Endothelial cell of umbilical vein (primary cell): Measurements from ENCODE around the gene NFIC. TPM values are rescaled to one million over a fixed set of nuclear protein-coding genes. Genes with fewer than 3 reads are reported as not detected.

Source experiments
- BruUV-seq: library from RNA; stranded (reverse); fragments of 400-500 nt; replicated peaks from 2 replicates; lab custom pipeline; 2021; lab: Mats Ljungman, UMichigan
- CTCF ChIA-PET: fragments of 300-600, 350-600 bp; sonication (Branson Sonifier 250); formaldehyde crosslinking; loops from one replicate; lab custom pipeline; 2021; ENCODE audit warnings: antibody characterized with exemption, inconsistent platforms; lab: Charles Lee
- POLR2A ChIA-PET: fragments of 300-600, 350-600 bp; sonication (Branson Sonifier 250); formaldehyde crosslinking; loops from one replicate; lab custom pipeline; 2021; ENCODE audit warnings: antibody characterized with exemption, inconsistent platforms; lab: Charles Lee
- DNase-seq: peaks from one replicate; pipeline ENCODE4 v3.0.0-alpha.2; 2011; ENCODE audit warnings: low read depth, low spot score
- FAIRE-seq: peaks from 2 replicates; lab custom pipeline; 2011; peaks lifted over from hg19 to GRCh38; lab: Jason Lieb, UNC
- H2AFZ ChIP-seq: 2 replicates; pipeline ENCODE4 v1.6.0; 2012; ENCODE audit warnings: low read depth, low read length, control low read depth, inconsistent platforms
- H3K27ac ChIP-seq: 2 replicates; pipeline ENCODE4 v1.5.1; 2011; ENCODE audit warnings: low read depth, mild to moderate bottlenecking, control low read depth, low read length, moderate library complexity; ENCODE audit not compliant: insufficient read depth
- H3K27me3 ChIP-seq, 2 experiments: 2 replicates each; pipeline versions ENCODE4 v1.6.0 to v1.6.1; 2011; ENCODE audit warnings: low read length in 2 of 2, mixed read lengths in 1 of 2; ENCODE audit not compliant: control insufficient read depth in 2 of 2, insufficient read depth in 2 of 2
- H3K36me3 ChIP-seq, 2 experiments: 2 replicates in 1 of 2; 3 replicates in 1 of 2; pipeline ENCODE4 v1.5.1; 2011; ENCODE audit warnings: low read length in 2 of 2, mild to moderate bottlenecking in 1 of 2, moderate library complexity in 1 of 2; ENCODE audit not compliant: control insufficient read depth in 2 of 2, insufficient read depth in 2 of 2; ENCODE audit errors: extremely low read depth in 1 of 2
- H3K4me1 ChIP-seq: 3 replicates; pipeline ENCODE4 v1.5.1; 2011; ENCODE audit warnings: mild to moderate bottlenecking, low read length; ENCODE audit not compliant: control insufficient read depth, insufficient read depth; ENCODE audit errors: extremely low read depth
- H3K4me2 ChIP-seq: 2 replicates; pipeline ENCODE4 v1.6.1; 2011; ENCODE audit warnings: low read length, control low read depth, mixed read lengths; ENCODE audit not compliant: insufficient read depth
- H3K4me3 ChIP-seq, 3 experiments: fragments of 200-600 bp in 1 of 3; sonication (generic), shearing (Covaris generic) in 1 of 3; replicated peaks in 1 of 3; 2 replicates each; pipeline ENCODE4 v1.5.1; 2011 to 2016; ENCODE audit warnings: control low read depth in 3 of 3, low read length in 3 of 3, mild to moderate bottlenecking in 2 of 3, inconsistent platforms in 1 of 3, low read depth in 1 of 3, moderate library complexity in 1 of 3; ENCODE audit not compliant: insufficient read depth in 1 of 3
- H3K79me2 ChIP-seq: 2 replicates; pipeline ENCODE4 v1.6.0; 2012; ENCODE audit warnings: low read length, inconsistent platforms; ENCODE audit not compliant: control insufficient read depth, insufficient read depth
- H3K9ac ChIP-seq: replicated peaks from 2 replicates; pipeline ENCODE3; 2011; ENCODE audit warnings: low read length, control low read depth; ENCODE audit not compliant: insufficient read depth; ENCODE audit errors: extremely low read depth
- H3K9me1 ChIP-seq: replicated peaks from 3 replicates; pipeline ENCODE4 v1.6.0; 2011; ENCODE audit warnings: mild to moderate bottlenecking, low read length; ENCODE audit not compliant: control insufficient read depth, insufficient read depth; ENCODE audit errors: extremely low read depth
- H3K9me3 ChIP-seq: replicated peaks from 2 replicates; pipeline ENCODE4 v1.5.1; 2012; ENCODE audit warnings: low read length, inconsistent platforms; ENCODE audit not compliant: control insufficient read depth, insufficient read depth
- H4K20me1 ChIP-seq: replicated peaks from 2 replicates; pipeline ENCODE3; 2011; ENCODE audit warnings: mild to moderate bottlenecking, low read length; ENCODE audit not compliant: control insufficient read depth, insufficient read depth; ENCODE audit errors: extremely low read depth
- FOS ChIP-seq: IDR thresholded peaks from 2 replicates; pipeline ENCODE4 v1.6.1; 2011; ENCODE audit warnings: mild to moderate bottlenecking, low read length, moderate library complexity, borderline replicate concordance; ENCODE audit not compliant: insufficient read depth
- GATA2 ChIP-seq: IDR thresholded peaks from 2 replicates; pipeline ENCODE4 v1.7.0; 2011; ENCODE audit warnings: low read depth, mild to moderate bottlenecking, moderate library complexity, mixed read lengths, low read length; ENCODE audit not compliant: insufficient read length, insufficient read depth
- POLR2AphosphoS5 ChIP-seq: IDR thresholded peaks from 2 replicates; pipeline ENCODE4 v1.6.1; 2012; ENCODE audit warnings: low read depth, mild to moderate bottlenecking, control low read depth, low read length, moderate library complexity; ENCODE audit not compliant: insufficient read depth
- dilution Hi-C: fragments of 300-500 bp; cut with MboI; formaldehyde crosslinking; loops from one replicate; pipeline ENCODE4 v1.15.0; 2019; ENCODE audit warnings: low sequenced_read_pairs; ENCODE audit not compliant: extremely low pct_ligation_motif_present
- intact Hi-C: fragments of 100-400 bp; cut with micrococcal nuclease; formaldehyde crosslinking; loops from one replicate; pipeline ENCODE4 v1.10.0; 2022
- polyA plus RNA-seq, 4 experiments: library from polyadenylated mRNA; depleted of rRNA in 3 of 4; stranded (reverse) in 3 of 4; unstranded in 1 of 4; fragments of >200 nt; gene quantifications; 2 replicates each; pipeline versions ENCODE4 v1.2.1 to v1.2.3, GENCODE V29; 2011 to 2012; ENCODE audit warnings: missing spikeins in 1 of 4
- total RNA-seq: library from RNA; stranded (reverse); gene quantifications from 2 replicates; pipeline ENCODE4 v1.2.3, GENCODE V29; 2021
- TF ChIP-seq, protein P1 (sequence below): IDR thresholded peaks from 2 replicates; pipeline ENCODE4 v1.6.1; 2011; ENCODE audit not compliant: insufficient read depth, insufficient read length

NFIC gene
- total and polyA plus RNA-seq, 2 donors (not counting 3 experiments of a cell fraction or from before 2014, with no cell fraction given) = 11.4 to 133 TPM

DNA sequence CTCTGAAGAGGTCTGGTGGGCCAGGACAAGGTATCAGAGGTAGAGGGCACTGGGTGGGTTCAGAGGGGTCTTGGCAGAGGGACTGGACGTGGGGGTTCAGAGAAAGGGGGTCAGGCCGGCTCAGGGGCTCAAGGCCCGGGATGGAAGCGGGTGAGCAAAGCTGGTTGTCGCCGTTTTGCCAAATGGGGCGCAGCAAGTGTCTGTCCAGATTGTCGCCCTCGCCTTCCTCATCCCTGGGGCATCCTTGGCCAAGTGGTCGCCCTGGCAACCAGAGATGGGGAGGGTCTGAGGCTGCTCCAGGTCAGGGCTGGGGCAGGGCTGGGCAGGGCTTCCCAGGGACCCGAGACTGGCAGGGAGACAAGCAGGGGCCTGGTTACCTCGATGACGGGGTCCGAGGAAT lies 127.3 kb downstream of the NFIC start:
- CTCF ChIA-PET = interaction anchor here (3.3 kb wide), 1 partner anchor 9 kb away, joined by 20 read pairs; the partner anchor contains the start of gene SMIM44

DNA sequence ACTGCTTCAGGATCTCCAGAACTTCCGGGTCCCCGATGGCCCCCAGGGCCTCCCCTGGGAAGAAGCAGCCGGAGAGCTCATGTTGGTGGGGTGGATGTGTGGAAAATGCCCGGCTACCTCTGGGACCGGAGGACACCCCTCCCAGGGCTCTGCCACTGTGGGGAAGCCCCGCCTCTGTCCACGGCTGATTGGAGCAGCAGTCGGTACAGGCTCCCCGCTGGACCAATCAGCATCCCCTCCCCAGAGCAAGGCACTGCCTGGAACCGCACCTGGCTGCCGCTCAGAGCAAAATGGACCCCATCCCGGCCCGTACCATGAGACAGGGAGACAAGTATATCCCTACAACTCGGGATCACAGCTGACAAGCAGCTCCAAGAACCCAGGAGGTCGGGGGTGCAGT lies 127.7 kb downstream of the NFIC start:
- Histone ChIP-seq H3K4me3 (no peak overlapping the region), H3K27me3 (no peaks in the 10 kb centered on the region), H3K79me2 (peaks cover 17% of the 10 kb centered on the region), H3K36me3 (peaks cover 0 to 18% of the 10 kb centered on the region in 2 experiments), H4K20me1 (no peaks in the 10 kb centered on the region), H3K27ac (no peak overlapping the region), H2AFZ (no peak overlapping the region), H3K9me1 (no peaks in the 10 kb centered on the region), H3K9me3 (no peaks in the 10 kb centered on the region), H3K4me1 (no peaks in the 10 kb centered on the region), H3K9ac (no peak overlapping the region), H3K4me2 (no peak overlapping the region)
- intact Hi-C loops (no loop called here), dilution Hi-C loops (no loop called here)
- FAIRE-seq (no peak), DNase-seq (no peak)
- CTCF ChIA-PET = interaction anchor here (3.3 kb wide), 1 partner anchor 10 kb away, joined by 20 read pairs; the partner anchor contains the start of gene SMIM44
- BruUV-seq = no TSS peak
- TF ChIP-seq FOS = no peak
- TF ChIP-seq, protein P1, sequence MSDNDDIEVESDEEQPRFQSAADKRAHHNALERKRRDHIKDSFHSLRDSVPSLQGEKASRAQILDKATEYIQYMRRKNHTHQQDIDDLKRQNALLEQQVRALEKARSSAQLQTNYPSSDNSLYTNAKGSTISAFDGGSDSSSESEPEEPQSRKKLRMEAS = no peak
- no peak for TF ChIP-seq GATA2
- TF ChIP-seq POLR2AphosphoS5 = no peak
- POLR2A ChIA-PET = no interaction called here

More for the DNA sequence above, 127.3 kb downstream of the NFIC start:
- no peak overlapping the region for H2AFZ ChIP-seq
- dilution Hi-C loops (no loop called here), intact Hi-C loops (no loop called here)
- no peak overlapping the region for H3K27ac ChIP-seq
- no peak for TF ChIP-seq FOS
- TF ChIP-seq, protein P1 = no peak
- H3K4me3 ChIP-seq = no peak overlapping the region
- no peaks in the 10 kb centered on the region for H3K27me3 ChIP-seq
- no peaks in the 10 kb centered on the region for H4K20me1 ChIP-seq
- H3K4me1 ChIP-seq = no peaks in the 10 kb centered on the region
- no TSS peak for BruUV-seq
- POLR2A ChIA-PET = no interaction called here
- H3K4me2 ChIP-seq = no peak overlapping the region
- no peaks in the 10 kb centered on the region for H3K9me1 ChIP-seq
- H3K9me3 ChIP-seq = no peaks in the 10 kb centered on the region
- H3K79me2 ChIP-seq = peaks cover 13% of the 10 kb centered on the region
- no peak for FAIRE-seq
- no peak overlapping the region for H3K9ac ChIP-seq
- DNase-seq = no peak
- H3K36me3 ChIP-seq = peaks cover 0 to 18% of the 10 kb centered on the region in 2 experiments
